Caco-2 (cell line): ENCODE data around the gene CROT. TPM values are rescaled to one million over a fixed set of nuclear protein-coding genes. Genes with fewer than 3 reads are reported as not detected.

ENCODE experiments used
- BruUV-seq: library from RNA; stranded (reverse); fragments of 400-500 nt; replicated peaks from 2 replicates; lab custom pipeline; 2021; lab: Mats Ljungman, UMichigan
- CTCF ChIA-PET: fragments of 300-600 bp; sonication (Branson Sonifier 250); formaldehyde crosslinking; loops from one replicate; lab custom pipeline; 2022; ENCODE audit warnings: antibody characterized with exemption; lab: Charles Lee
- POLR2A ChIA-PET: fragments of 300-600 bp; sonication (Branson Sonifier 250); formaldehyde crosslinking; loops from one replicate; lab custom pipeline; 2022; ENCODE audit warnings: antibody characterized with exemption; lab: Charles Lee
- DNase-seq, 2 experiments: peaks; one replicate each; pipeline versions ENCODE4 v3.0.0 to v3.0.0-alpha.2; 2020 to 2022
- H3K27me3 ChIP-seq: replicated peaks from 2 replicates; pipeline ENCODE4 v1.6.0; 2011; ENCODE audit warnings: low read length; ENCODE audit not compliant: control insufficient read depth, insufficient read depth
- H3K36me3 ChIP-seq: 2 replicates; pipeline ENCODE4 v1.5.1; 2011; ENCODE audit warnings: low read length; ENCODE audit not compliant: control insufficient read depth, insufficient read depth
- H3K4me1 ChIP-seq: fragments of 250-450 bp; sonication (Bioruptor Pico); 2 replicates; pipeline ENCODE4 v1.5.1; 2020; ENCODE audit warnings: mild to moderate bottlenecking
- H3K4me3 ChIP-seq: 2 replicates; pipeline ENCODE4 v1.5.1; 2011; ENCODE audit warnings: low read depth, mild to moderate bottlenecking, control low read depth, low read length
- H3K9me3 ChIP-seq: fragments of 250-450 bp; sonication (Bioruptor Pico); 2 replicates; pipeline ENCODE4 v1.5.1; 2020; ENCODE audit warnings: mild to moderate bottlenecking, moderate library complexity
- H3K27ac Mint-ChIP-seq: one replicate; pipeline ENCODE4 v1.8.0; 2022; ENCODE audit warnings: mixed read lengths; ENCODE audit not compliant: unreplicated experiment
- H3K27me3 Mint-ChIP-seq: one replicate; pipeline ENCODE4 v1.8.0; 2022; ENCODE audit warnings: mixed read lengths; ENCODE audit not compliant: insufficient read depth, unreplicated experiment
- H3K36me3 Mint-ChIP-seq: one replicate; pipeline ENCODE4 v1.8.0; 2022; ENCODE audit warnings: mild to moderate bottlenecking, mixed read lengths; ENCODE audit not compliant: insufficient read depth, unreplicated experiment
- H3K4me1 Mint-ChIP-seq: one replicate; pipeline ENCODE4 v1.8.0; 2022; ENCODE audit warnings: low read depth, mixed read lengths; ENCODE audit not compliant: unreplicated experiment
- H3K4me3 Mint-ChIP-seq: one replicate; pipeline ENCODE4 v1.8.0; 2022; ENCODE audit warnings: mild to moderate bottlenecking, moderate library complexity, mixed read lengths; ENCODE audit not compliant: unreplicated experiment
- H3K9me3 Mint-ChIP-seq: one replicate; pipeline ENCODE4 v1.8.0; 2022; ENCODE audit warnings: mixed read lengths; ENCODE audit not compliant: unreplicated experiment
- intact Hi-C: fragments of 100-400 bp; cut with micrococcal nuclease; formaldehyde crosslinking; loops from one replicate; pipeline ENCODE4 v1.10.0; 2022; ENCODE audit not compliant: unreplicated experiment
- total RNA-seq: library from RNA; stranded (reverse); gene quantifications from 2 replicates; pipeline ENCODE4 v1.2.3, GENCODE V29; 2022
- TF ChIP-seq, protein P1 (sequence below), 2 experiments: fragments of 200-600 bp in 1 of 2; IDR thresholded peaks; 1 replicate in 1 of 2; 2 replicates in 1 of 2; pipeline versions ENCODE4 v1.5.1 to v1.8.0; 2011 to 2022; ENCODE audit warnings: antibody characterized with exemption in 1 of 2, control low read depth in 1 of 2, inconsistent platforms in 1 of 2, low read depth in 1 of 2, low read length in 1 of 2, mild to moderate bottlenecking in 1 of 2, moderate library complexity in 1 of 2; ENCODE audit not compliant: insufficient read depth in 1 of 2, severe bottlenecking in 1 of 2, unreplicated experiment in 1 of 2

CROT gene
- total RNA-seq, 1 experiment from 2014 or later: 15.4 TPM

DNA sequence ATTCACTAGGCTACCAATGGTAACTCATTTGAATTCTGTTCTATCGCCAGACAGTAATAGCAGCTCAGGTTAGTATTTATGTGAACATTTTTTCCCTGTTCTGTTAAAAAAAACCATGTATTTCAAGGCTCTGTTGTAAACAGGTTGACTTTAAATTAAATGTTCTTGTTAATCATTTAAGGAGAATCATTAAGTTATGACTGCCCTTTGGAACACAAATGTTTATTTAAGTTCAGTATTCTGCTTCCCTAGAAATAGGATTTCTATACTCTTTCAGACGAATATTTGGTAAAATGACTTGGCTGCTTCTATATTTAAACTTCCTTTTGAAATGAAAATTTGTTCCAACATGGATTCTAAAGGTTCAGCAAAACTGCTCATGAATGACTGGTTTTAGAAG lies 13.1 kb upstream of the CROT start:
- Mint-ChIP-seq H3K27ac (peak overlapping the region; percentile 78), H3K36me3 (no peaks in the 10 kb centered on the region), H3K4me1 (peaks cover 7% of the 10 kb centered on the region), H3K4me3 (no peak overlapping the region), H3K9me3 (peaks cover 59% of the 10 kb centered on the region), H3K27me3 (no peaks in the 10 kb centered on the region)
- ChIA-PET CTCF (no interaction called here), POLR2A (no interaction called here)
- intact Hi-C loops: no loop called here
- no peak for DNase-seq
- TF ChIP-seq, protein P1, sequence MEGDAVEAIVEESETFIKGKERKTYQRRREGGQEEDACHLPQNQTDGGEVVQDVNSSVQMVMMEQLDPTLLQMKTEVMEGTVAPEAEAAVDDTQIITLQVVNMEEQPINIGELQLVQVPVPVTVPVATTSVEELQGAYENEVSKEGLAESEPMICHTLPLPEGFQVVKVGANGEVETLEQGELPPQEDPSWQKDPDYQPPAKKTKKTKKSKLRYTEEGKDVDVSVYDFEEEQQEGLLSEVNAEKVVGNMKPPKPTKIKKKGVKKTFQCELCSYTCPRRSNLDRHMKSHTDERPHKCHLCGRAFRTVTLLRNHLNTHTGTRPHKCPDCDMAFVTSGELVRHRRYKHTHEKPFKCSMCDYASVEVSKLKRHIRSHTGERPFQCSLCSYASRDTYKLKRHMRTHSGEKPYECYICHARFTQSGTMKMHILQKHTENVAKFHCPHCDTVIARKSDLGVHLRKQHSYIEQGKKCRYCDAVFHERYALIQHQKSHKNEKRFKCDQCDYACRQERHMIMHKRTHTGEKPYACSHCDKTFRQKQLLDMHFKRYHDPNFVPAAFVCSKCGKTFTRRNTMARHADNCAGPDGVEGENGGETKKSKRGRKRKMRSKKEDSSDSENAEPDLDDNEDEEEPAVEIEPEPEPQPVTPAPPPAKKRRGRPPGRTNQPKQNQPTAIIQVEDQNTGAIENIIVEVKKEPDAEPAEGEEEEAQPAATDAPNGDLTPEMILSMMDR (IDR thresholded peaks at IDR 0.05; ENCODE audit: insufficient read depth in 1 of 2, low read depth in 1 of 2, low read length in 1 of 2, severe bottlenecking in 1 of 2, unreplicated experiment in 1 of 2): no peak
- BruUV-seq: no TSS peak
- Histone ChIP-seq H3K36me3 (no peaks in the 10 kb centered on the region), H3K4me3 (no peak overlapping the region), H3K27me3 (no peaks in the 10 kb centered on the region), H3K4me1 (peaks cover 24% of the 10 kb centered on the region), H3K9me3 (peaks cover 39% of the 10 kb centered on the region)

GRCh38 chr7:87336136-87336535 lies 9.3 kb upstream of the CROT start:
- no peaks in the 10 kb centered on the region for H3K36me3 ChIP-seq
- peaks cover 7% of the 10 kb centered on the region for H3K4me1 Mint-ChIP-seq
- H3K36me3 Mint-ChIP-seq: no peaks in the 10 kb centered on the region

DNA sequence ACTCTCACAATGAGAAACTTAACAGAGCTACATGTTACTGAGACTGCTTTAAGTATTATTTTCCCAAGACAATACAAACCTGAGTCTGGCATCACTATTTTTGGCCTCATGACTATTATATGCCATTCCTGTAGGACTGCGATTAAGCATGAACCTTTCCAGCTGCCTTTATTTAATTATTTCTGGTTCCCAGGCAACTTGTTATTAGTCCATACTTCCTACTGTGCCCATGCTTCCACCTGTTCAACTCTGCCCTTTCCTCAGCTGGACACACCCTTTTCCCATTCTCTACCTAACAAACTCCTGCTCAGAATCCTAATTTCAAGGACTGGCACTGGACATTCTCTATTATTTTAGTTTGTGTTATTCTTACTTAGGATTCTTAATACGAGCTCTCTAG lies 8.1 kb upstream of the CROT start:
- peaks cover 4% of the 10 kb centered on the region for H3K4me1 ChIP-seq
- Mint-ChIP-seq H3K36me3 (no peaks in the 10 kb centered on the region), H3K27ac (no peak overlapping the region), H3K4me3 (no peak overlapping the region), H3K4me1 (no peaks in the 10 kb centered on the region), H3K27me3 (no peaks in the 10 kb centered on the region), H3K9me3 (peaks cover 20% of the 10 kb centered on the region)
- no TSS peak for BruUV-seq
- H3K4me3 ChIP-seq: no peak overlapping the region
- intact Hi-C loops: no loop called here
- no peaks in the 10 kb centered on the region for H3K27me3 ChIP-seq
- CTCF ChIA-PET: no interaction called here
- TF ChIP-seq, protein P1 (IDR thresholded peaks at IDR 0.05; ENCODE audit: insufficient read depth in 1 of 2, low read depth in 1 of 2, low read length in 1 of 2, severe bottlenecking in 1 of 2, unreplicated experiment in 1 of 2): no peak
- no peaks in the 10 kb centered on the region for H3K36me3 ChIP-seq
- peaks cover 4% of the 10 kb centered on the region; the same call in 1 of the 2 replicates for H3K9me3 ChIP-seq
- no peak for DNase-seq
- POLR2A ChIA-PET: no interaction called here

More at GRCh38 chr7:87336136-87336535, 9.3 kb upstream of the CROT start:
- intact Hi-C loops: no loop called here
- ChIA-PET CTCF (no interaction called here), POLR2A (no interaction called here)
- Mint-ChIP-seq H3K4me3 (no peak overlapping the region), H3K9me3 (peaks cover 31% of the 10 kb centered on the region), H3K27ac (no peak overlapping the region), H3K27me3 (no peaks in the 10 kb centered on the region)
- Histone ChIP-seq H3K9me3 (peaks cover 7% of the 10 kb centered on the region), H3K4me1 (peaks cover 16% of the 10 kb centered on the region), H3K27me3 (no peaks in the 10 kb centered on the region), H3K4me3 (no peak overlapping the region)
- no peak for DNase-seq
- BruUV-seq: no TSS peak
- TF ChIP-seq, protein P1 (IDR thresholded peaks at IDR 0.05; ENCODE audit: insufficient read depth in 1 of 2, low read depth in 1 of 2, low read length in 1 of 2, severe bottlenecking in 1 of 2, unreplicated experiment in 1 of 2): no peak
